ENCODE data around the gene MBNL3. TPM values are rescaled to one million over a fixed set of nuclear protein-coding genes. Genes with fewer than 3 reads are reported as not detected.
A peak's percentile ranks its signal among the peaks of the same experiment; 100 is the strongest.

The MBNL3 gene, protein sequence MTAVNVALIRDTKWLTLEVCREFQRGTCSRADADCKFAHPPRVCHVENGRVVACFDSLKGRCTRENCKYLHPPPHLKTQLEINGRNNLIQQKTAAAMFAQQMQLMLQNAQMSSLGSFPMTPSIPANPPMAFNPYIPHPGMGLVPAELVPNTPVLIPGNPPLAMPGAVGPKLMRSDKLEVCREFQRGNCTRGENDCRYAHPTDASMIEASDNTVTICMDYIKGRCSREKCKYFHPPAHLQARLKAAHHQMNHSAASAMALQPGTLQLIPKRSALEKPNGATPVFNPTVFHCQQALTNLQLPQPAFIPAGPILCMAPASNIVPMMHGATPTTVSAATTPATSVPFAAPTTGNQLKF
- total RNA-seq (2014; rRNA removed; shearing (Covaris generic); ENCODE audit: low replicate concordance): 6.9 and 22.2 TPM in 2 replicates

DNA sequence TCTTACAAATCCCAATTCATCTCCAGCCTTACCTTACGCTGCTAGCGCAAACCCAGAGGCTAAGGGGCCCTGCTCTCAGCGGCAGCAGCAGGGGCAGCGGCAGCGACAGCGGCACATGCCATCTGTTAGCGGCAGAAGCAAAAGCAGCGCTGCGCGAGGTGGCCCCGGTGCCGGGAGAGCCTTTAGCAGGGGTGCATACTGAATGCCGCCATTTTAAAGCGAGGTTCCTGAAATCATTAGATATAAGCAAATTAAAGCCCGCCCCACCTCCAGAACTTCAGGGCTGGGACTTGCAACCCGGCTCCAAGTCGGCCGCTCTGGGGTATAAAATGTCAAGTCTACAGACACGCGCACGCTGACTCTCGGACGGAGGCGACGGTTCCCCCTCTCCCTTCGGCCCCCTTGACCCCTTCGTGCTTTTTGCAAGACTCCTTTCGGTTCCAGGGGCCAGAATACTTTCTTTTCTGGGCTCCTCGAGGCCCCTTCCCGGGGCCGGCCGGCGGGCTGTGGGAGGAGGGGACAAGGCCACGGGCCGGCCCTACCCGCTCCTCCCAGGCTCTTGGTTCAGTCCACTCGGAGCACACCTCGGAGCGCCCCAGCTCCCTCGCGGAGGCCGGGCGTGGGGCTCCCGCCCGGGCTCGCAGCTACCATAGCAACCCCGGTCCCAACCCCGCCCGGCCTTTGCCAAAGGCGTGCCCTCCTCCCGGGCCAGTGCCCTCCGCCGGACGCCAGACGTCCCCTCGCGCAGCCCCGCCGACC is at the start of gene MBNL3:
Gene MBNL3, minus strand, starts transcription at position 220 of the 759 bp plus-strand sequence. CDS start 49,427 bp downstream, outside the sequence.
- H3K79me2 ChIP-seq (ENCODE audit: low read length): no peaks in the 10 kb centered on the region
- peak within 1 kb of the TSS; percentile 63 for H3K4me3 ChIP-seq (ENCODE audit: low read length)
- H3K27ac ChIP-seq (ENCODE audit: low read length): peak within 1 kb of the TSS; percentile 41
- H3K27me3 ChIP-seq (ENCODE audit: low read length): no peaks in the 10 kb centered on the region
- H3K4me2 ChIP-seq (ENCODE audit: low read depth, low read length, poor library complexity, severe bottlenecking): peak within 1 kb of the TSS; percentile 85
- no peaks in the 10 kb centered on the region for H3K36me3 ChIP-seq (ENCODE audit: insufficient read depth, low read length)
- H3K9ac ChIP-seq (ENCODE audit: low read length): peak within 1 kb of the TSS; percentile 66
- DNase-seq: peak; percentile 88
- no peaks in the 10 kb centered on the region for H3K9me2 ChIP-seq (replicated peaks; ENCODE audit: insufficient read depth, low read length)
- peak within 1 kb of the TSS; percentile 93 for H2AFZ ChIP-seq (ENCODE audit: low read length)
- H4K20me1 ChIP-seq (ENCODE audit: insufficient read depth, low read depth, low read length): no peaks in the 10 kb centered on the region; the same call in 1 of the 2 replicates
- no peaks in the 10 kb centered on the region for H3K9me3 ChIP-seq (ENCODE audit: low read length)
- peaks cover 32% of the 10 kb centered on the region for H3K4me1 ChIP-seq (ENCODE audit: low read length)

DNA sequence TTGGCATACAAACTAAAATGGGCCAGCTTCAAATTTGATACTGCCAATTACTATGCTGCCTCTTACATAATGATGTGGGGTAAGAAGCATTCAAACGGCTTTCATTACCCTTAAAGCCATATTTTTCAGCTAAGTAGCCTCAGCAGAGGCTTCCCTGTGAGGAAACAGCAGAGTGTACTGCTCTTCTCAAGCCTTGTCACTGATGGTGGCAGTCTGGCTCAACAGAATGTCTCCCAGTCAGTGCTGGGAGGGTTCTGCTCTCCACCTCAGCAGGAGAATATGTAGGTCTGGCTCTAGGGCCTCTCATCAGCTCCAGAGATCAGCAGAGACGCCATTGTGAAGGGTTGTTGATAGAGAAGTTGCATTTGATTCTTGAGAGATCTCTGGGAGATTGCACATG is 44.6 kb upstream of the MBNL3 start:
- no peak overlapping the region for H3K4me2 ChIP-seq (ENCODE audit: low read depth, low read length, poor library complexity, severe bottlenecking)
- no peak overlapping the region for H2AFZ ChIP-seq (ENCODE audit: low read length)
- H3K9me3 ChIP-seq (ENCODE audit: low read length): no peaks in the 10 kb centered on the region
- no peaks in the 10 kb centered on the region for H3K4me1 ChIP-seq (ENCODE audit: low read length)
- no peaks in the 10 kb centered on the region for H3K79me2 ChIP-seq (ENCODE audit: low read length)
- no peaks in the 10 kb centered on the region for H4K20me1 ChIP-seq (ENCODE audit: insufficient read depth, low read depth, low read length)
- no peak overlapping the region for H3K27ac ChIP-seq (ENCODE audit: low read length)
- no peaks in the 10 kb centered on the region for H3K27me3 ChIP-seq (ENCODE audit: low read length)
- DNase-seq: no peak
- H3K9me2 ChIP-seq (replicated peaks; ENCODE audit: insufficient read depth, low read length): no peaks in the 10 kb centered on the region
- H3K9ac ChIP-seq (ENCODE audit: low read length): no peak overlapping the region
- no peak overlapping the region for H3K4me3 ChIP-seq (ENCODE audit: low read length)
- no peaks in the 10 kb centered on the region for H3K36me3 ChIP-seq (ENCODE audit: insufficient read depth, low read length)

DNA sequence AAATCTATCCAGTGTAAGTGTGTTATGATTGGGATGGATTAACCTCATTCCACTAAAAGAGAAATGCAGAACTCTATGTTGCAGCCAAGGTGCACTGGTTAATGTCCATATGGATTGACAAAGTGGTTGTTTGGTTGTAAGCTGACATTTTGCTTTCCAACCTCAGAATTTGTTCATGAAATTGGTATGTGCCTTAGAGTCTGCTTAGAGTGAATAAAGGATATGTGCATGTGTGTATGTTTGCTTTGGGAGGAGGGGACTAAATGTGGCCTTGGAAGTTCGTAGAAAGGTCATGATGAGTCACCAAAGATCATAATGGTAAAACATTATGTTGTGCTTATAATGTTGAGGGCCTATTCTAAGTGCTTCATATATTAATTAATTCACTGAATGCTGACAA is 44.1 kb upstream of the MBNL3 start:
- Histone ChIP-seq H3K4me2 (ENCODE audit: low read depth, low read length, poor library complexity, severe bottlenecking) (no peak overlapping the region), H3K4me3 (ENCODE audit: low read length) (no peak overlapping the region), H2AFZ (ENCODE audit: low read length) (no peak overlapping the region), H3K9me3 (ENCODE audit: low read length) (no peaks in the 10 kb centered on the region), H3K27me3 (ENCODE audit: low read length) (no peaks in the 10 kb centered on the region), H3K79me2 (ENCODE audit: low read length) (no peaks in the 10 kb centered on the region), H3K9ac (ENCODE audit: low read length) (no peak overlapping the region), H3K9me2 (replicated peaks; ENCODE audit: insufficient read depth, low read length) (no peaks in the 10 kb centered on the region), H4K20me1 (ENCODE audit: insufficient read depth, low read depth, low read length) (no peaks in the 10 kb centered on the region), H3K4me1 (ENCODE audit: low read length) (no peaks in the 10 kb centered on the region), H3K27ac (ENCODE audit: low read length) (no peak overlapping the region), H3K36me3 (ENCODE audit: insufficient read depth, low read length) (no peaks in the 10 kb centered on the region)
- no peak for DNase-seq

DNA sequence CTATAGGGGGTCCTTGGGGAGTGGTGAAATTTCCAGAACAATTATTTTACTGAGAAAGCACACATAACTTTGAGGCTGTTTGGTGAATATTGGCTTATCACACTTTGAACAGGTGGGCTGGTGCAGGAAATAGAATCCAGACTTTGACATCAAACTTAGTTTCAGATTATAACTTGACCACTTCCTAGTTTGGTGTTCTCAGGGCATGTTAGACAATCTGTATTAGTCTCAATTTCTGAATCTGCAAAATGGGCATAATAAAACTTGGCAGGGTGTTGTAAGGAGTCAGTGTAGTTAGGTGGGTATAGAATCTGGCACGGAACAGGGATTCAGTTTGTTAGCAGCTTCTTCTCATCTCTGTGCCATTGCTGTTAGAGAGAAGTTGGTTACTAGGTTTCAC is 43.3 kb upstream of the MBNL3 start:
- no peak for DNase-seq
- no peak overlapping the region for H3K9ac ChIP-seq (ENCODE audit: low read length)
- no peak overlapping the region for H3K4me2 ChIP-seq (ENCODE audit: low read depth, low read length, poor library complexity, severe bottlenecking)
- H3K9me2 ChIP-seq (replicated peaks; ENCODE audit: insufficient read depth, low read length): no peaks in the 10 kb centered on the region
- H3K9me3 ChIP-seq (ENCODE audit: low read length): no peaks in the 10 kb centered on the region
- H3K4me1 ChIP-seq (ENCODE audit: low read length): no peaks in the 10 kb centered on the region
- no peak overlapping the region for H2AFZ ChIP-seq (ENCODE audit: low read length)
- no peaks in the 10 kb centered on the region for H3K27me3 ChIP-seq (ENCODE audit: low read length)
- no peak overlapping the region for H3K4me3 ChIP-seq (ENCODE audit: low read length)
- no peaks in the 10 kb centered on the region for H3K79me2 ChIP-seq (ENCODE audit: low read length)
- H3K27ac ChIP-seq (ENCODE audit: low read length): no peak overlapping the region
- no peaks in the 10 kb centered on the region for H3K36me3 ChIP-seq (ENCODE audit: insufficient read depth, low read length)
- H4K20me1 ChIP-seq (ENCODE audit: insufficient read depth, low read depth, low read length): no peaks in the 10 kb centered on the region

DNA sequence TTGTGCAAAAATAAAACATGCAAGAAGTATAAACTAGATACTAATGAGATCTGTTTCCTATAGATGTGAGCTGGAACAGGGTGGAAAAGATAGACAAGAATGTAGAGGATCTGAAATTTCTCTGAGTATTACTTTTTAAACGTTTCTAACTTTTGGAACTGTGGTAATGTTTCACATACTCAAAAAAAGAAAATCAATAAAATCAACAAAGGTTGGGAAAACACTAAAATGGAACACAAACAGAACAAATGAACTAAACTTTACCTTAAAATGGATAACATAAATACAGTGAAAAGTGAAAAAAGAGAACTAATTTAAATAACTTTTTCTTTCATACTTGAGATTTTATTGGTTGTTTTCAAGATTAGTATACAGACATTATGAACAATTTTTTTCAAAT is 32.0 kb upstream of the MBNL3 start:
- Histone ChIP-seq H4K20me1 (ENCODE audit: insufficient read depth, low read depth, low read length) (no peaks in the 10 kb centered on the region), H3K27ac (ENCODE audit: low read length) (no peak overlapping the region), H3K79me2 (ENCODE audit: low read length) (no peaks in the 10 kb centered on the region), H3K4me3 (ENCODE audit: low read length) (no peak overlapping the region), H3K9ac (ENCODE audit: low read length) (no peak overlapping the region), H3K9me2 (replicated peaks; ENCODE audit: insufficient read depth, low read length) (no peaks in the 10 kb centered on the region), H3K9me3 (ENCODE audit: low read length) (no peaks in the 10 kb centered on the region), H3K4me2 (ENCODE audit: low read depth, low read length, poor library complexity, severe bottlenecking) (no peak overlapping the region), H3K4me1 (ENCODE audit: low read length) (no peaks in the 10 kb centered on the region), H3K36me3 (ENCODE audit: insufficient read depth, low read length) (no peaks in the 10 kb centered on the region), H3K27me3 (ENCODE audit: low read length) (no peaks in the 10 kb centered on the region), H2AFZ (ENCODE audit: low read length) (no peak overlapping the region)
- DNase-seq: no peak

DNA sequence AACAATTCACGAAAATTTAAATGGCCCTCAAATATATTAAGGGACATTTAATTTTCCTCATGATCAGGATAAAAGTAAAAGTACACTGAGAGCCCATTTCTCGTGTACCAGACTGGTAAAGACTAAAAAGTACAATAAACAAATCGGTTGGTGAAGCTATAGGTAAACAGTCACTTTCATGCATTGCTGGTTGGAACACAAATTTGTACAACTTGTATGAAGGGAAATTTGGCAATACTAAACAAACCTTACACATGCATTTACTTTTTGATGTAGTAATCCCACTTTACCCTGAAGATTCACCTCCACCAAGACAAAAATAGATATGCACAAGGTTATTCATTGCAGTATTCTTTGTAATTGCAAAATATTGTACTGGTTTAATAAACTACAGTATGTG is 31.4 kb upstream of the MBNL3 start:
- Histone ChIP-seq H3K4me2 (ENCODE audit: low read depth, low read length, poor library complexity, severe bottlenecking) (no peak overlapping the region), H3K36me3 (ENCODE audit: insufficient read depth, low read length) (no peaks in the 10 kb centered on the region), H4K20me1 (ENCODE audit: insufficient read depth, low read depth, low read length) (no peaks in the 10 kb centered on the region), H3K4me3 (ENCODE audit: low read length) (no peak overlapping the region), H3K27ac (ENCODE audit: low read length) (no peak overlapping the region), H3K9me3 (ENCODE audit: low read length) (no peaks in the 10 kb centered on the region), H3K27me3 (ENCODE audit: low read length) (no peaks in the 10 kb centered on the region), H2AFZ (ENCODE audit: low read length) (no peak overlapping the region), H3K9ac (ENCODE audit: low read length) (no peak overlapping the region), H3K9me2 (replicated peaks; ENCODE audit: insufficient read depth, low read length) (no peaks in the 10 kb centered on the region), H3K4me1 (ENCODE audit: low read length) (no peaks in the 10 kb centered on the region), H3K79me2 (ENCODE audit: low read length) (no peaks in the 10 kb centered on the region)
- DNase-seq: no peak

DNA sequence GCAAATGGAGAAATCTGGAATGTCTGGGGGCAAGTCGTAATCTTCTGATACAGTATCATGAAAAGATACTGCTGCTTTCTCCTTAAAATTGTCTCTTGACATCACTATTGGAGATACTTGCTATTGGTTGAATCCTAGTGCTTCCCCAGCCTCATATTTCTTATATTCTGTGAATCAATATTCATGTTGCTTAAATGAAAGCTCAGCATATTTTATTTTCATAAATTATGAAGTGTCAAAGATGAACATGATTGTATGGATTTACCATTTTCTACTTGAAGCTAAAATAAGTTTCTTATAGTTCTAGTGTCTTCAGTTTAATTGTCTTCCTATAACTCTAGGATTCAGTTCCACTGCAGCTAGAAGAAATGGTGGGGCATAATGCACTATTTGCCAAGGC is 29.6 kb upstream of the MBNL3 start:
- Histone ChIP-seq H3K27ac (ENCODE audit: low read length) (no peak overlapping the region), H4K20me1 (ENCODE audit: insufficient read depth, low read depth, low read length) (no peaks in the 10 kb centered on the region), H3K4me3 (ENCODE audit: low read length) (no peak overlapping the region), H3K4me1 (ENCODE audit: low read length) (no peaks in the 10 kb centered on the region), H3K9me3 (ENCODE audit: low read length) (no peaks in the 10 kb centered on the region), H3K27me3 (ENCODE audit: low read length) (no peaks in the 10 kb centered on the region), H3K36me3 (ENCODE audit: insufficient read depth, low read length) (no peaks in the 10 kb centered on the region), H3K9ac (ENCODE audit: low read length) (no peak overlapping the region), H3K4me2 (ENCODE audit: low read depth, low read length, poor library complexity, severe bottlenecking) (no peak overlapping the region), H2AFZ (ENCODE audit: low read length) (no peak overlapping the region), H3K79me2 (ENCODE audit: low read length) (no peaks in the 10 kb centered on the region), H3K9me2 (replicated peaks; ENCODE audit: insufficient read depth, low read length) (no peaks in the 10 kb centered on the region)
- no peak for DNase-seq

DNA sequence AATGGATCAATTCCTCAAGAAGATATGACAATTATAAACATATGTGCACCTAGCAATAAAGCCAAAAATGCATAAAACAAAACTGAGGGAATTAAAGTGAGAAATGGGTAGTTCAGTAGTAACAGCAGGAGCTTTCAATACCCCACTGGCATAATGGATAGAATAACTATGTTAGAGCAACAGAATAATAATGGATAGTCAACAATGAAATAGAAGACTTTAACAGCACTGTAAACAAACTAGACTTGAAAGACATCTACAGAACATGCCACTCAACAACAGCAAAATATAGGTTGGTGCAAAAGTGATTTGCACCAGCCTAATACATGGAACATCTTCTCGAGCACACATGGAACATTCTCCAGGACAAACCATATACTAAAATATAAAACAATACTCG is 20.0 kb upstream of the MBNL3 start:
- Histone ChIP-seq H3K9me2 (replicated peaks; ENCODE audit: insufficient read depth, low read length) (no peaks in the 10 kb centered on the region), H3K79me2 (ENCODE audit: low read length) (no peaks in the 10 kb centered on the region), H3K36me3 (ENCODE audit: insufficient read depth, low read length) (no peaks in the 10 kb centered on the region), H2AFZ (ENCODE audit: low read length) (no peak overlapping the region), H3K27me3 (ENCODE audit: low read length) (no peaks in the 10 kb centered on the region), H3K9me3 (ENCODE audit: low read length) (no peaks in the 10 kb centered on the region), H3K4me1 (ENCODE audit: low read length) (no peaks in the 10 kb centered on the region), H3K4me3 (ENCODE audit: low read length) (no peak overlapping the region), H3K4me2 (ENCODE audit: low read depth, low read length, poor library complexity, severe bottlenecking) (no peak overlapping the region), H3K9ac (ENCODE audit: low read length) (no peak overlapping the region), H4K20me1 (ENCODE audit: insufficient read depth, low read depth, low read length) (no peaks in the 10 kb centered on the region), H3K27ac (ENCODE audit: low read length) (no peak overlapping the region)
- DNase-seq: no peak

All from Karpas-422 (cell line).